SU-DHL-6 (cell line): ENCODE data around the gene VAV3.

ENCODE experiments used
- H2AFZ ChIP-seq: fragments of 200-600 bp; sonication (generic); 2 replicates; pipeline ENCODE4 v1.6.1; 2014; ENCODE audit warnings: low read depth, mild to moderate bottlenecking, moderate library complexity, mixed read lengths, antibody characterized with exemption, low read length; ENCODE audit not compliant: severe bottlenecking
- H3F3A ChIP-seq: fragments of 200-600 bp; shearing (Covaris generic); 2 replicates; pipeline ENCODE4 v1.6.0; 2016; ENCODE audit warnings: antibody characterized with exemption, mild to moderate bottlenecking; ENCODE audit not compliant: insufficient read depth
- H3K27ac ChIP-seq: fragments of 200-600 bp; sonication (generic); 2 replicates; pipeline ENCODE4 v1.5.1; 2016; ENCODE audit warnings: low read depth, mild to moderate bottlenecking, low read length, moderate library complexity, mixed read lengths
- H3K27me3 ChIP-seq: fragments of 200-600 bp; sonication (generic), shearing (Covaris generic); 2 replicates; pipeline ENCODE4 v1.6.0; 2014; ENCODE audit warnings: mild to moderate bottlenecking, low read length
- H3K36me3 ChIP-seq: fragments of 200-600 bp; sonication (generic); 2 replicates; pipeline ENCODE4 v1.6.1; 2014; ENCODE audit warnings: mild to moderate bottlenecking, low read length, mixed read lengths
- H3K4me2 ChIP-seq: fragments of 300-600, 200-600 bp; shearing (Covaris generic), sonication (generic); 2 replicates; pipeline ENCODE4 v1.6.0; 2014; ENCODE audit warnings: low read length, low read depth, mild to moderate bottlenecking; ENCODE audit not compliant: poor library complexity, severe bottlenecking
- H3K4me3 ChIP-seq: fragments of 200-600 bp; sonication (generic); 2 replicates; pipeline ENCODE4 v1.5.1; 2014; ENCODE audit warnings: antibody characterized with exemption, low read length, mild to moderate bottlenecking, mixed read lengths; ENCODE audit not compliant: insufficient read depth, poor library complexity, severe bottlenecking
- H3K79me2 ChIP-seq: fragments of 200-600 bp; sonication (generic); 2 replicates; pipeline ENCODE4 v1.6.1; 2014; ENCODE audit warnings: mild to moderate bottlenecking, low read length, moderate library complexity; ENCODE audit not compliant: insufficient read depth
- H3K9ac ChIP-seq: fragments of 200-600 bp; sonication (generic); 2 replicates; pipeline ENCODE4 v1.7.0; 2014; ENCODE audit warnings: mild to moderate bottlenecking, low read length
- H3K9me2 ChIP-seq: fragments of 200-600 bp; sonication (generic); replicated peaks from 2 replicates; pipeline ENCODE4 v1.6.1; 2014; ENCODE audit warnings: low read length; ENCODE audit not compliant: insufficient read depth
- H3K9me3 ChIP-seq: fragments of 200-600 bp; sonication (generic); 2 replicates; pipeline ENCODE4 v1.6.1; 2014; ENCODE audit warnings: low read length, mixed read lengths; ENCODE audit not compliant: insufficient read depth
- H4K20me1 ChIP-seq: fragments of 200-600 bp; sonication (generic); 2 replicates; pipeline ENCODE4 v1.6.1; 2014; ENCODE audit warnings: low read depth, mild to moderate bottlenecking, antibody characterized with exemption, low read length, moderate library complexity, mixed read lengths
- EZH2phosphoT487 ChIP-seq: fragments of 200-600 bp; sonication (generic), shearing (Covaris generic); conservative IDR thresholded peaks from 2 replicates; pipeline ENCODE4 v1.6.1; 2018; ENCODE audit warnings: mild to moderate bottlenecking, antibody characterized with exemption, low read length, moderate library complexity, mixed read lengths
- TF ChIP-seq, protein P1 (sequence below): fragments of 200-600 bp; sonication (generic); IDR thresholded peaks from one replicate; pipeline ENCODE4 v1.5.1; 2017; ENCODE audit warnings: antibody characterized with exemption, mild to moderate bottlenecking, low read length, moderate library complexity; ENCODE audit not compliant: insufficient read depth, poor library complexity, severe bottlenecking

VAV3 gene

DNA sequence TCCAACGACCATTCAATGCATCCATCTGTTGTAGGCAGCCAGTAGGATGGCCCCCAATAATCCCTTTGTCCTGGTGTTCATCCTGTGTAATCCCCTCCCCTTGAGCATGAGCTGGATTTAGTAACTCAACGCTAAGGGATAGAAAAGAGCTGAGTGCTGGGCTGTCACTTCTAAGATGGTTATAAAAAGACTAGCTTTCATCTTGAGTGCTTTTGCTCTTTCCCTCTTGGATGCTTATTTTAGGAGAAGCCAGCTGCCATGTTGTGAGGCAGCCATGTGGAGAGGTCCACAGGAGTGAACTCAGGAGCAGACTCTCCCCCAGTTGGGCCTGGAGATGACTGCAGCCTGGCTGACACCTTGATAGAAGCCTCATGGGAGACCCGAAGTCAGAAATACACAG lies 401.5 kb downstream of the VAV3 start:
- no peak overlapping the region for H3K9ac ChIP-seq
- TF ChIP-seq, protein P1, sequence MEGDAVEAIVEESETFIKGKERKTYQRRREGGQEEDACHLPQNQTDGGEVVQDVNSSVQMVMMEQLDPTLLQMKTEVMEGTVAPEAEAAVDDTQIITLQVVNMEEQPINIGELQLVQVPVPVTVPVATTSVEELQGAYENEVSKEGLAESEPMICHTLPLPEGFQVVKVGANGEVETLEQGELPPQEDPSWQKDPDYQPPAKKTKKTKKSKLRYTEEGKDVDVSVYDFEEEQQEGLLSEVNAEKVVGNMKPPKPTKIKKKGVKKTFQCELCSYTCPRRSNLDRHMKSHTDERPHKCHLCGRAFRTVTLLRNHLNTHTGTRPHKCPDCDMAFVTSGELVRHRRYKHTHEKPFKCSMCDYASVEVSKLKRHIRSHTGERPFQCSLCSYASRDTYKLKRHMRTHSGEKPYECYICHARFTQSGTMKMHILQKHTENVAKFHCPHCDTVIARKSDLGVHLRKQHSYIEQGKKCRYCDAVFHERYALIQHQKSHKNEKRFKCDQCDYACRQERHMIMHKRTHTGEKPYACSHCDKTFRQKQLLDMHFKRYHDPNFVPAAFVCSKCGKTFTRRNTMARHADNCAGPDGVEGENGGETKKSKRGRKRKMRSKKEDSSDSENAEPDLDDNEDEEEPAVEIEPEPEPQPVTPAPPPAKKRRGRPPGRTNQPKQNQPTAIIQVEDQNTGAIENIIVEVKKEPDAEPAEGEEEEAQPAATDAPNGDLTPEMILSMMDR: no peak
- TF ChIP-seq EZH2phosphoT487: no peak
- H2AFZ ChIP-seq: no peak overlapping the region
- no peaks in the 10 kb centered on the region for H4K20me1 ChIP-seq
- H3K79me2 ChIP-seq: no peaks in the 10 kb centered on the region
- no peaks in the 10 kb centered on the region for H3K9me3 ChIP-seq
- no peaks in the 10 kb centered on the region for H3K36me3 ChIP-seq
- H3K4me3 ChIP-seq: no peak overlapping the region
- H3F3A ChIP-seq: no peaks in the 10 kb centered on the region
- H3K4me2 ChIP-seq: no peak overlapping the region
- H3K27ac ChIP-seq: no peak overlapping the region
- H3K9me2 ChIP-seq: no peaks in the 10 kb centered on the region
- no peaks in the 10 kb centered on the region for H3K27me3 ChIP-seq

DNA sequence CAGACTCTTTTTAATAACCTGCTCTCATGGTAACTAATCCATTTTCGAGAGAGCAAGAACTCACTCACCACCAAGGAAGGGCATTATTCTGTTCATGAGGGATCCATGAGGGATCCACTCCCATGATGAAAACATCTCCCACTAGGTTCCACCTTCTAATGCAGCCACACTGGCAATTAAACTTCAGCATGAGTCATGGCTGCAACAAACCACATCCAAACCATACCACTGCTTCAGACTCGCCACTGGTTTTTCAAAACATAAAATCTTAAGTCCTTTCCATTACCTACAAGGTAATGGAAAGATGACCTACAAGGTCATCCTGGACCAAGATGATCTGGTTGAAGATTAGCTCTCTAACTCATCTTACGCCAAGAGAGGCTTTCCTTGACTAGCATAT lies 405.1 kb downstream of the VAV3 start:
- no peaks in the 10 kb centered on the region for H3F3A ChIP-seq
- H3K9me3 ChIP-seq: no peaks in the 10 kb centered on the region
- no peak overlapping the region for H3K4me2 ChIP-seq
- no peak overlapping the region for H3K9ac ChIP-seq
- H3K36me3 ChIP-seq: no peaks in the 10 kb centered on the region
- H3K27me3 ChIP-seq: no peaks in the 10 kb centered on the region
- no peak overlapping the region for H2AFZ ChIP-seq
- H3K4me3 ChIP-seq: no peak overlapping the region
- TF ChIP-seq EZH2phosphoT487: no peak
- TF ChIP-seq, protein P1: no peak
- H3K27ac ChIP-seq: no peak overlapping the region
- H3K79me2 ChIP-seq: no peaks in the 10 kb centered on the region
- H4K20me1 ChIP-seq: no peaks in the 10 kb centered on the region
- no peaks in the 10 kb centered on the region for H3K9me2 ChIP-seq

DNA sequence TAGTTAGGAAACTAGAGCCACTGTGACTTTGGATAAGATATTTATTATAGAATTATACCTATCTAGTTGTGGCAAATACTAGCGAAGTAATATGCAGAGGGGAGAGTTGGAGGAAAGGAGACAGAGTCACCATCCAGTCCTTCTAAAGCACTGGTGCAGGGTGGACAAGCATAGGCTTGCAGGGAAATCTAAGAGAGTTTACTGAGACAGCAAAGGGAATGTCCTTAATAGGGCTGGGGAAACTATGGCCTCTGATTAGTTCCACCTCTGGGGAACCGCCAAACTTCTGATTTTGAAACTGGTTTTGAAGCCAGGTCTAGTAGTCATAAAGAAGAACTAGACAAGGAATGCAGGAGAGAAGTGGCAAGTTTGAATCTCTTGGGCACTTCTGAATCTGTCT lies 407.9 kb downstream of the VAV3 start:
- no peak overlapping the region for H3K9ac ChIP-seq
- H2AFZ ChIP-seq: no peak overlapping the region
- TF ChIP-seq EZH2phosphoT487: no peak
- TF ChIP-seq, protein P1: no peak
- no peaks in the 10 kb centered on the region for H3K9me2 ChIP-seq
- H3K79me2 ChIP-seq: no peaks in the 10 kb centered on the region
- H3F3A ChIP-seq: no peaks in the 10 kb centered on the region
- H3K4me2 ChIP-seq: no peak overlapping the region
- H3K4me3 ChIP-seq: no peak overlapping the region
- H3K36me3 ChIP-seq: no peaks in the 10 kb centered on the region
- no peak overlapping the region for H3K27ac ChIP-seq
- H4K20me1 ChIP-seq: no peaks in the 10 kb centered on the region
- no peaks in the 10 kb centered on the region for H3K9me3 ChIP-seq
- H3K27me3 ChIP-seq: no peaks in the 10 kb centered on the region

DNA sequence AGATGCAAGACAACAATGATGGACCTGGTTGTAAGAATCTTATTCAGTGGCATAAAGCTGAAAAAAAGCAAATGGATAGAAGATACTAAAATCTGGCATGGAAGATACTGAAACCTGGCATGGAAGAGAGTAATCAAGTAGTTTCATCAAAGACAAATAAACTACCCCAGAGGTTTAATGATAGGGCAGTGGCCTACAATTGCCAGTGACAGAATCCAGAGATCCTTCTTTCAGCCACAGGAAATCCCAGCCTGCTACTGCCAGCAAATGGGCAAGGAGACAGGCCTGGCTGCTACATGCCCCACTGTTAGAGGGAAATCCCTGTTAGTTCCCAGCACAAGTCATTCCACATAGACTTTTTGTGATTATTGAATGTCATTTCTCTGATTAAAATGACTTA lies 409.4 kb downstream of the VAV3 start:
- Histone ChIP-seq H3K27ac (no peak overlapping the region), H3K9me2 (no peaks in the 10 kb centered on the region), H2AFZ (no peak overlapping the region), H3K9me3 (no peaks in the 10 kb centered on the region), H3K9ac (no peak overlapping the region), H3K4me3 (no peak overlapping the region), H3K79me2 (no peaks in the 10 kb centered on the region), H3K36me3 (no peaks in the 10 kb centered on the region), H3F3A (no peaks in the 10 kb centered on the region), H4K20me1 (no peaks in the 10 kb centered on the region), H3K4me2 (no peak overlapping the region), H3K27me3 (no peaks in the 10 kb centered on the region)
- TF ChIP-seq, protein P1: no peak
- no peak for TF ChIP-seq EZH2phosphoT487
